HepG2 (cell line): ENCODE data around the gene EMC9. TPM values are rescaled to one million over a fixed set of nuclear protein-coding genes. Genes with fewer than 3 reads are reported as not detected.

Source experiments
- DR1 ChIP-seq: sonication (generic); formaldehyde crosslinking; IDR thresholded peaks from 2 replicates; pipeline ENCODE4 v1.8.0; 2021; ENCODE audit warnings: mild to moderate bottlenecking, missing genetic modification reagents, inconsistent platforms
- EED ChIP-seq: sonication (generic); formaldehyde crosslinking; IDR thresholded peaks from 2 replicates; pipeline ENCODE4 v1.5.0; 2020; ENCODE audit warnings: mild to moderate bottlenecking, missing genetic modification reagents
- HIC2 ChIP-seq: sonication (generic); formaldehyde crosslinking; IDR thresholded peaks from 2 replicates; pipeline ENCODE4 v1.9.0; 2022; ENCODE audit warnings: low read depth, missing genetic modification reagents
- IKZF4 ChIP-seq: sonication (generic); formaldehyde crosslinking; IDR thresholded peaks from 2 replicates; pipeline ENCODE4 v1.5.1; 2020; ENCODE audit warnings: borderline replicate concordance, mild to moderate bottlenecking, low read depth, missing genetic modification reagents; ENCODE audit errors: not compliant biosample characterization
- NFIB ChIP-seq: sonication (generic); formaldehyde crosslinking; IDR thresholded peaks from 2 replicates; pipeline ENCODE4 v1.9.0; 2021; ENCODE audit warnings: missing genetic modification reagents, mild to moderate bottlenecking, borderline replicate concordance
- PAX8 ChIP-seq: sonication (generic); formaldehyde crosslinking; IDR thresholded peaks from 2 replicates; pipeline ENCODE4 v1.8.0; 2022; ENCODE audit warnings: mild to moderate bottlenecking, missing genetic modification reagents, borderline replicate concordance
- RBM22 ChIP-seq: fragments of 200-400 bp; formaldehyde crosslinking; optimal IDR thresholded peaks from 2 replicates; pipeline ENCODE3; 2017; ENCODE audit warnings: mild to moderate bottlenecking, low read length, moderate library complexity
- SCMH1 ChIP-seq: sonication (generic); formaldehyde crosslinking; IDR thresholded peaks from 2 replicates; pipeline ENCODE4 v1.9.0; 2021; ENCODE audit warnings: missing genetic modification reagents, mild to moderate bottlenecking, borderline replicate concordance
- TAF15 ChIP-seq: fragments of 200-400 bp; formaldehyde crosslinking; IDR thresholded peaks from one replicate; pipeline ENCODE4 v1.6.1; 2018; ENCODE audit warnings: mild to moderate bottlenecking, low read depth, low read length; ENCODE audit not compliant: poor library complexity, severe bottlenecking
- TBX2 ChIP-seq: sonication (generic); formaldehyde crosslinking; IDR thresholded peaks from 2 replicates; pipeline ENCODE4 v1.5.0; 2020; ENCODE audit warnings: missing genetic modification reagents, mild to moderate bottlenecking, borderline replicate concordance
- TFDP2 ChIP-seq: sonication (generic); formaldehyde crosslinking; IDR thresholded peaks from 2 replicates; pipeline ENCODE4 v1.4.0; 2020; ENCODE audit warnings: missing genetic modification reagents
- ZBTB10 ChIP-seq: sonication (generic); formaldehyde crosslinking; IDR thresholded peaks from 2 replicates; pipeline ENCODE4 v1.4.0; 2020; ENCODE audit warnings: missing genetic modification reagents, borderline replicate concordance
- ZBTB44 ChIP-seq: sonication (generic); formaldehyde crosslinking; IDR thresholded peaks from 2 replicates; pipeline ENCODE4 v1.4.0; 2020; ENCODE audit warnings: missing genetic modification reagents
- ZFP1 ChIP-seq: IDR thresholded peaks from 2 replicates; pipeline ENCODE4 v1.6.1; 2016
- ZNF143 ChIP-seq: sonication (generic); formaldehyde crosslinking; IDR thresholded peaks from 2 replicates; pipeline ENCODE4 v1.4.0; 2020; ENCODE audit warnings: missing genetic modification reagents
- ZNF383 ChIP-seq: sonication (generic); formaldehyde crosslinking; IDR thresholded peaks from 2 replicates; pipeline ENCODE4 v1.4.0; 2020; ENCODE audit warnings: missing genetic modification reagents, mild to moderate bottlenecking, borderline replicate concordance
- ZNF563 ChIP-seq: sonication (generic); formaldehyde crosslinking; IDR thresholded peaks from 2 replicates; pipeline ENCODE4 v1.8.0; 2022; ENCODE audit warnings: mild to moderate bottlenecking, moderate library complexity, missing genetic modification reagents
- ZNF570 ChIP-seq: sonication (generic); formaldehyde crosslinking; IDR thresholded peaks from 2 replicates; pipeline ENCODE4 v1.4.0; 2020; ENCODE audit warnings: mild to moderate bottlenecking, missing genetic modification reagents, borderline replicate concordance
- ZNF605 ChIP-seq: sonication (generic); formaldehyde crosslinking; IDR thresholded peaks from 2 replicates; pipeline ENCODE4 v1.8.0; 2022; ENCODE audit warnings: mild to moderate bottlenecking, missing genetic modification reagents
- polyA plus RNA-seq, 8 experiments: library from polyadenylated mRNA; depleted of rRNA in 3 of 8; stranded (reverse) in 7 of 8; unstranded in 1 of 8; fragments of >200 nt; fragmentation: Illumina TruSeq in 4 of 8; extraction: Trizol in 4 of 8; gene quantifications; 2 replicates each; pipeline versions ENCODE4 v1.2.1 to v1.2.3, GENCODE V29; 2011 to 2016; ENCODE audit warnings: low read depth in 4 of 8, missing spikeins in 1 of 8, mixed read lengths in 1 of 8; ENCODE audit not compliant: insufficient read depth in 1 of 8
- total RNA-seq, 5 experiments: library from RNA; depleted of rRNA; stranded (reverse); fragments of >200 nt; fragmentation: Illumina TruSeq; extraction: Trizol; gene quantifications; 2 replicates each; pipeline ENCODE4 v1.2.3, GENCODE V29; 2016; ENCODE audit warnings: low read depth in 1 of 5

EMC9 gene
- total and polyA plus RNA-seq, 2 of the 13 experiments (the other 11 are each of a cell fraction or from before 2014, with no cell fraction given), result 60.5 to 78.7 TPM

GRCh38 chr14:24102357-24103048 is 38.9 kb downstream of the EMC9 start (continued):
- no peak for TF ChIP-seq HIC2 (CRISPR knock-in tag)
- no peak for TF ChIP-seq NFIB
- peak; percentile 38; the same call in 1 of the 2 replicates for TF ChIP-seq TBX2 (CRISPR knock-in tag)
- no peak for TF ChIP-seq ZNF563 (CRISPR knock-in tag)
- peak; percentile 49; the same call in 1 of the 2 replicates for TF ChIP-seq EED (CRISPR knock-in tag)
- no peak for TF ChIP-seq ZNF570 (CRISPR knock-in tag)
- no peak for TF ChIP-seq SCMH1 (CRISPR knock-in tag)
- TF ChIP-seq RBM22, result peak; percentile 91
- no peak for TF ChIP-seq PAX8 (CRISPR knock-in tag)
- no peak for TF ChIP-seq ZNF143 (CRISPR knock-in tag)
- TF ChIP-seq ZBTB10 (CRISPR knock-in tag), result no peak
- TF ChIP-seq IKZF4, result no peak
- TF ChIP-seq ZNF605 (CRISPR knock-in tag), result 0 out of 2 replicates have a peak, but pooled peaks have one; percentile 14
- TF ChIP-seq ZNF383, result no peak
- no peak for TF ChIP-seq ZBTB44 (CRISPR knock-in tag)
- TF ChIP-seq TFDP2 (CRISPR knock-in tag), result no peak
- no peak for TF ChIP-seq ZFP1 (CRISPR knock-in tag)
- TF ChIP-seq DR1 (CRISPR knock-in tag), result no peak
- TF ChIP-seq TAF15, result no peak
